Keratinocyte (primary cell): ENCODE data around the gene RNF121.

Experiments
- CTCF ChIP-seq, 3 experiments: IDR thresholded peaks in 1 of 3; conservative IDR thresholded peaks in 1 of 3; optimal IDR thresholded peaks in 1 of 3; 2 replicates in 2 of 3; 3 replicates in 1 of 3; pipeline versions ENCODE3 to v1.5.1; 2011; ENCODE audit warnings: low read length in 3 of 3, mild to moderate bottlenecking in 3 of 3, moderate library complexity in 2 of 3, control low read depth in 1 of 3, inconsistent platforms in 1 of 3; ENCODE audit not compliant: insufficient read depth in 2 of 3; ENCODE audit errors: extremely low read depth in 1 of 3
- EZH2 ChIP-seq: IDR thresholded peaks from one replicate; pipeline ENCODE4 v1.6.1; 2012; ENCODE audit warnings: inconsistent platforms, mild to moderate bottlenecking, low read length, moderate library complexity

- TF ChIP-seq EZH2 (no peak), CTCF (optimal IDR thresholded peaks at IDR 0.05 in 1 of 3, IDR thresholded peaks at IDR 0.05 in 1 of 3, conservative IDR thresholded peaks at IDR 0.05 in 1 of 3; ENCODE audit: extremely low read depth in 1 of 3, insufficient read depth in 2 of 3, low read length in 3 of 3) (no peak)
Measured at GRCh38 chr11:71991494-71991893, 62.6 kb downstream of the RNF121 start.
